Measurements from ENCODE around the gene FNDC3B.

The FNDC3B gene

GRCh38 chr3:172018364-172018763, 21.0 kb upstream of the FNDC3B start:
- POLR2A ChIA-PET: interaction anchor here (0.7 kb wide), 1 partner anchor 110 kb away, joined by 3 read pairs; no protein-coding TSS in a partner anchor
- CTCF ChIA-PET: no interaction called here

GRCh38 chr3:172020763-172021162, 18.6 kb upstream of the FNDC3B start:
- CTCF ChIA-PET: interaction anchor here (0.7 to 0.8 kb wide), 2 partner anchors 10 to 15 kb away, joined by 3 read pairs; no protein-coding TSS in a partner anchor
- POLR2A ChIA-PET: no interaction called here
- no peak for TF ChIP-seq ZNF362 (tag by site-specific recombination; IDR thresholded peaks at IDR 0.05)
- no peak for TF ChIP-seq ZBTB17 (tag by site-specific recombination; IDR thresholded peaks at IDR 0.05)
- TF ChIP-seq PRDM2 (tag by site-specific recombination; IDR thresholded peaks at IDR 0.05; ENCODE audit: borderline replicate concordance): no peak
- TF ChIP-seq ZNF280D (tag by site-specific recombination; IDR thresholded peaks at IDR 0.05): no peak
- no peak for TF ChIP-seq OSR2 (tag by site-specific recombination; IDR thresholded peaks at IDR 0.05)
- no peak for TF ChIP-seq ZBTB11 (tag by site-specific recombination; conservative IDR thresholded peaks at IDR 0.05; ENCODE audit: low read depth)
- no peak for TF ChIP-seq HOXA7 (CRISPR knock-in tag; IDR thresholded peaks at IDR 0.05; ENCODE audit: borderline replicate concordance)

More at GRCh38 chr3:172018364-172018763, 21.0 kb upstream of the FNDC3B start:
- Histone ChIP-seq H3K4me1 (ENCODE audit: control insufficient read depth, insufficient read depth, low read length) (no peaks in the 10 kb centered on the region), H3K36me3 (ENCODE audit: control insufficient read depth in 2 of 2, insufficient read depth in 1 of 2, low read length in 2 of 2) (no peaks in the 10 kb centered on the region), H3K4me3 (ENCODE audit: low read depth, low read length) (no peak overlapping the region), H3K27ac (ENCODE audit: extremely low read depth, low read depth, low read length) (no peak overlapping the region), H3K9me3 (ENCODE audit: control insufficient read depth, insufficient read depth, low read depth, low read length) (no peaks in the 10 kb centered on the region)
- TF ChIP-seq ZNF561 (tag by site-specific recombination; IDR thresholded peaks at IDR 0.05; ENCODE audit: borderline replicate concordance) (no peak), ZNF600 (tag by site-specific recombination; IDR thresholded peaks at IDR 0.05) (no peak), ZNF580 (tag by site-specific recombination; IDR thresholded peaks at IDR 0.05) (no peak), ZNF146 (tag by site-specific recombination; IDR thresholded peaks at IDR 0.05) (no peak), INSM2 (tag by site-specific recombination; IDR thresholded peaks at IDR 0.05) (no peak), ZNF341 (tag by site-specific recombination; IDR thresholded peaks at IDR 0.05; ENCODE audit: low read depth) (no peak), GFI1B (tag by site-specific recombination; IDR thresholded peaks at IDR 0.05) (no peak), ZNF350 (tag by site-specific recombination; IDR thresholded peaks at IDR 0.05) (no peak), ZNF19 (tag by site-specific recombination; IDR thresholded peaks at IDR 0.05; ENCODE audit: low read depth) (no peak), ZNF571 (tag by site-specific recombination; IDR thresholded peaks at IDR 0.05) (no peak), HOXD13 (CRISPR knock-in tag; IDR thresholded peaks at IDR 0.05; ENCODE audit: borderline replicate concordance) (no peak), ZNF423 (tag by site-specific recombination; IDR thresholded peaks at IDR 0.05) (no peak), ZNF837 (tag by site-specific recombination; IDR thresholded peaks at IDR 0.05) (no peak)

More at GRCh38 chr3:172020763-172021162, 18.6 kb upstream of the FNDC3B start:
- no peaks in the 10 kb centered on the region for H3K4me1 ChIP-seq (ENCODE audit: control insufficient read depth, insufficient read depth, low read length)
- no peaks in the 10 kb centered on the region for H3K36me3 ChIP-seq (ENCODE audit: control insufficient read depth in 2 of 2, insufficient read depth in 1 of 2, low read length in 2 of 2)
- no peaks in the 10 kb centered on the region for H3K9me3 ChIP-seq (ENCODE audit: control insufficient read depth, insufficient read depth, low read depth, low read length)
- no peak overlapping the region for H3K27ac ChIP-seq (ENCODE audit: extremely low read depth, low read depth, low read length)
- H3K4me3 ChIP-seq (ENCODE audit: low read depth, low read length): no peak overlapping the region
